ENCODE results near the gene RAD51D. TPM values are rescaled to one million over a fixed set of nuclear protein-coding genes. Genes with fewer than 3 reads are reported as not detected.

RAD51D gene
- total and polyA plus RNA-seq, 10 of the 15 experiments (the other 5 are each of a cell fraction or from before 2014, with no cell fraction given) = 2.6 to 29.3 (median 13.5) TPM

- POLR2A ChIA-PET = interaction anchor here (0.9 to 2.2 kb wide), 4 partner anchors 9 to 25 kb away, joined by 4 to 9 read pairs (median 5); partner anchors contain the start of gene RFFL
- WGBS (ENCODE audit: insufficient coverage, insufficient replicate concordance, low lambda C conversion rate, missing lambda C conversion rate) = 92% methylated on average over 2 of the region's 2 CpGs
- CTCF ChIA-PET = interaction anchor here (0.7 to 1.8 kb wide), 2 partner anchors 40 to 690 kb away, joined by 3 to 5 read pairs; no protein-coding TSS in a partner anchor
- H3K9ac ChIP-seq (ENCODE audit: control insufficient read depth, insufficient read depth, low read length) = no peak overlapping the region
- no peaks in the 10 kb centered on the region for H3K9me3 ChIP-seq (replicated peaks; ENCODE audit: control insufficient read depth, insufficient read depth, low read length)
- ATAC-seq (no peak), DNase-seq (ENCODE audit: low read depth, low spot score) (no peak), FAIRE-seq (no peak)
- RAD21 ChIA-PET (ENCODE audit: unreplicated experiment) = interaction anchor here (0.8 to 6.9 kb wide), 3 partner anchors 14 to 35 kb away, joined by 3 to 73 read pairs (median 5); partner anchors contain the start of gene RFFL
- peaks cover 34% of the 10 kb centered on the region for H3K4me1 ChIP-seq (ENCODE audit: control insufficient read depth, insufficient read depth, low read length)
- H4K20me1 ChIP-seq (ENCODE audit: control insufficient read depth, insufficient read depth) = no peaks in the 10 kb centered on the region
- TF ChIP-seq CREM (IDR thresholded peaks at IDR 0.05; ENCODE audit: low read depth) = no peak
- no peak for TF ChIP-seq NBN (IDR thresholded peaks at IDR 0.05)
- no peak for TF ChIP-seq CHD4 (IDR thresholded peaks at IDR 0.05)
- no peak for TF ChIP-seq MYB (IDR thresholded peaks at IDR 0.05; ENCODE audit: borderline replicate concordance, low read depth, low read length)
- TF ChIP-seq TAF1 (IDR thresholded peaks at IDR 0.05; ENCODE audit: borderline replicate concordance, low read depth, low read length) = no peak
- TF ChIP-seq, protein P1, sequence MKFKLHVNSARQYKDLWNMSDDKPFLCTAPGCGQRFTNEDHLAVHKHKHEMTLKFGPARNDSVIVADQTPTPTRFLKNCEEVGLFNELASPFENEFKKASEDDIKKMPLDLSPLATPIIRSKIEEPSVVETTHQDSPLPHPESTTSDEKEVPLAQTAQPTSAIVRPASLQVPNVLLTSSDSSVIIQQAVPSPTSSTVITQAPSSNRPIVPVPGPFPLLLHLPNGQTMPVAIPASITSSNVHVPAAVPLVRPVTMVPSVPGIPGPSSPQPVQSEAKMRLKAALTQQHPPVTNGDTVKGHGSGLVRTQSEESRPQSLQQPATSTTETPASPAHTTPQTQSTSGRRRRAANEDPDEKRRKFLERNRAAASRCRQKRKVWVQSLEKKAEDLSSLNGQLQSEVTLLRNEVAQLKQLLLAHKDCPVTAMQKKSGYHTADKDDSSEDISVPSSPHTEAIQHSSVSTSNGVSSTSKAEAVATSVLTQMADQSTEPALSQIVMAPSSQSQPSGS (IDR thresholded peaks at IDR 0.05; ENCODE audit: low read length) = no peak
- TF ChIP-seq RFX5 (IDR thresholded peaks at IDR 0.05; ENCODE audit: low read depth, low read length) = no peak
- no peak for TF ChIP-seq WRNIP1 (IDR thresholded peaks at IDR 0.05; ENCODE audit: borderline replicate concordance, low read depth, low read length)
- no peak for TF ChIP-seq BCLAF1 (IDR thresholded peaks at IDR 0.05)
- TF ChIP-seq SREBF1 (IDR thresholded peaks at IDR 0.05; ENCODE audit: low read length) = no peak
- TF ChIP-seq POLR2AphosphoS5 (IDR thresholded peaks at IDR 0.05; ENCODE audit: low read length) = no peak
- TF ChIP-seq NRF1 (conservative IDR thresholded peaks at IDR 0.05; ENCODE audit: low read depth, low read length) = no peak
- no peak for TF ChIP-seq TBL1XR1 (IDR thresholded peaks at IDR 0.05; ENCODE audit: low read depth, low read length)
- no peak for TF ChIP-seq IKZF2 (IDR thresholded peaks at IDR 0.05)
- no peak for TF ChIP-seq ASH2L (IDR thresholded peaks at IDR 0.05; ENCODE audit: borderline replicate concordance, low read depth)
- intact Hi-C loops (cut with micrococcal nuclease; ENCODE audit: unreplicated experiment) (no loop called here), in situ Hi-C loops (cut with MboI) (no loop called here)
- H3K4me3 ChIP-seq = no peak overlapping the region
- no peak overlapping the region for H3K4me2 ChIP-seq (ENCODE audit: control insufficient read depth, insufficient read depth)
- H2AFZ ChIP-seq (ENCODE audit: control insufficient read depth, low read depth, low read length) = no peak overlapping the region
- H3K27ac ChIP-seq (ENCODE audit: control insufficient read depth, insufficient read depth) = peak overlapping the region; percentile 93
- no peaks in the 10 kb centered on the region for H3K27me3 ChIP-seq (replicated peaks in 1 of 2; ENCODE audit: control insufficient read depth in 2 of 2, insufficient read depth in 2 of 2, low read length in 1 of 2)
- no TSS peak for BruUV-seq (replicated peaks)
- SMC1A ChIA-PET (ENCODE audit: uncharacterized antibody, unreplicated experiment) = interaction anchor here (0.9 to 12.0 kb wide), 5 partner anchors 9 to 40 kb away, joined by 4 to 221 read pairs (median 7); partner anchors contain the start of gene RFFL
- peaks cover 0 to 1% of the 10 kb centered on the region in 2 experiments; a peak in 1 of 4 replicates for H3K36me3 ChIP-seq (ENCODE audit: control insufficient read depth in 2 of 2, insufficient read depth in 2 of 2, low read length in 1 of 2)
- peaks cover 35% of the 10 kb centered on the region for H3K79me2 ChIP-seq (ENCODE audit: control insufficient read depth, insufficient read depth, low read length)
These were observed 69.5 kb downstream of the RAD51D start for GRCh38 chr17:35050170-35050569.
